Coronary artery (tissue), 2 donors: ENCODE data around the gene UGGT1.
A peak's percentile ranks its signal among the peaks of the same experiment; 100 is the strongest.

Experiments used
- DNase-seq: peaks from one replicate; pipeline ENCODE4 v3.0.0-alpha.2; 2017; ENCODE audit warnings: low spot score
- H3K27ac ChIP-seq, 2 donors: fragments of 200-600 bp; sonication (generic); one replicate each; pipeline ENCODE4 v1.5.1; 2016 to 2019
- H3K4me3 ChIP-seq: fragments of 200-600 bp; sonication (generic); 2 replicates; pipeline ENCODE4 v1.5.1; 2016; ENCODE audit warnings: mild to moderate bottlenecking, moderate library complexity
- TF ChIP-seq, protein P1 (sequence below): fragments of 200-600 bp; sonication (generic); IDR thresholded peaks from one replicate; pipeline ENCODE4 v1.5.1; 2019; ENCODE audit warnings: antibody characterized with exemption

UGGT1 gene, protein sequence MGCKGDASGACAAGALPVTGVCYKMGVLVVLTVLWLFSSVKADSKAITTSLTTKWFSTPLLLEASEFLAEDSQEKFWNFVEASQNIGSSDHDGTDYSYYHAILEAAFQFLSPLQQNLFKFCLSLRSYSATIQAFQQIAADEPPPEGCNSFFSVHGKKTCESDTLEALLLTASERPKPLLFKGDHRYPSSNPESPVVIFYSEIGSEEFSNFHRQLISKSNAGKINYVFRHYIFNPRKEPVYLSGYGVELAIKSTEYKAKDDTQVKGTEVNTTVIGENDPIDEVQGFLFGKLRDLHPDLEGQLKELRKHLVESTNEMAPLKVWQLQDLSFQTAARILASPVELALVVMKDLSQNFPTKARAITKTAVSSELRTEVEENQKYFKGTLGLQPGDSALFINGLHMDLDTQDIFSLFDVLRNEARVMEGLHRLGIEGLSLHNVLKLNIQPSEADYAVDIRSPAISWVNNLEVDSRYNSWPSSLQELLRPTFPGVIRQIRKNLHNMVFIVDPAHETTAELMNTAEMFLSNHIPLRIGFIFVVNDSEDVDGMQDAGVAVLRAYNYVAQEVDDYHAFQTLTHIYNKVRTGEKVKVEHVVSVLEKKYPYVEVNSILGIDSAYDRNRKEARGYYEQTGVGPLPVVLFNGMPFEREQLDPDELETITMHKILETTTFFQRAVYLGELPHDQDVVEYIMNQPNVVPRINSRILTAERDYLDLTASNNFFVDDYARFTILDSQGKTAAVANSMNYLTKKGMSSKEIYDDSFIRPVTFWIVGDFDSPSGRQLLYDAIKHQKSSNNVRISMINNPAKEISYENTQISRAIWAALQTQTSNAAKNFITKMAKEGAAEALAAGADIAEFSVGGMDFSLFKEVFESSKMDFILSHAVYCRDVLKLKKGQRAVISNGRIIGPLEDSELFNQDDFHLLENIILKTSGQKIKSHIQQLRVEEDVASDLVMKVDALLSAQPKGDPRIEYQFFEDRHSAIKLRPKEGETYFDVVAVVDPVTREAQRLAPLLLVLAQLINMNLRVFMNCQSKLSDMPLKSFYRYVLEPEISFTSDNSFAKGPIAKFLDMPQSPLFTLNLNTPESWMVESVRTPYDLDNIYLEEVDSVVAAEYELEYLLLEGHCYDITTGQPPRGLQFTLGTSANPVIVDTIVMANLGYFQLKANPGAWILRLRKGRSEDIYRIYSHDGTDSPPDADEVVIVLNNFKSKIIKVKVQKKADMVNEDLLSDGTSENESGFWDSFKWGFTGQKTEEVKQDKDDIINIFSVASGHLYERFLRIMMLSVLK (N-terminal part only)

DNA sequence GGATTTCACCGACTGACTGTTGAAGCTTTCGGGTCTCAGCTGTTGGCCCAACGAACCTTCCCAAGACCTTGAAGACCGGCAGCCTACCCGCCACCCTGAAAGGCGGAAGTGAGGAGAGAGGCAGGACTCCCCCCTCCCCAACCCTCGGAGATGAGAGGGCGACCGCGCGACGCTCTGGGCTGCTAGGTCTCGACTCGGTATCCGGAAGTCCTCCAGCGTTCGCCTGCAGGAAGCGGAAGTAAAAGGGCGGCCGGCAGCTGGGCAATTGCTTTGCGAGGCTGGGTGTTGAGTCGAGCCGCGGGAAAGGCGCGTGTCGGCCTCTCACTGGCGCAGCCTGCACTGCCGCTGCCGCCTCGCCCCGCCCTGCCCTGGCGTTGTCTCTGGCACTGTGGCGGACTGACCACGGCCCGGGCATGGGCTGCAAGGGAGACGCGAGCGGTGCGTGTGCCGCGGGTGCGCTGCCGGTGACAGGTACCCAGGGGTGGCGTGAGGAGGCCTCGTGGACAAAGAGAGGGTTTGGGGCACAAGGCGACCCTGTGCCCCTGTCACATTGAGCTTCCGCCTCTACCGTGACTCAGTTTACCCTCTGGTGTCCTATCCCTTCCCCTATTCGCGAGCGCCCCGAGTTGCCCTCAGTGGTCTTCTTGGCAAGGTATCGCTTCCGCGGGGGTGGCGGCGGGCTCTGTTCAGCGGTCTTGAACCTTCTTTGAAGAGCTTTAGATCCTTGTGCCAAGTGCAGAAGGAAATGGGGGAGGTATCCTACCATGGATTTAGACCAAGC is at the start of gene UGGT1:
UGGT1 (plus strand) TSS at position 256 of the 781 bp plus-strand sequence; CDS start at position 414, 158 bp downstream.
- DNase-seq: peak; percentile 95
- TF ChIP-seq, protein P1, sequence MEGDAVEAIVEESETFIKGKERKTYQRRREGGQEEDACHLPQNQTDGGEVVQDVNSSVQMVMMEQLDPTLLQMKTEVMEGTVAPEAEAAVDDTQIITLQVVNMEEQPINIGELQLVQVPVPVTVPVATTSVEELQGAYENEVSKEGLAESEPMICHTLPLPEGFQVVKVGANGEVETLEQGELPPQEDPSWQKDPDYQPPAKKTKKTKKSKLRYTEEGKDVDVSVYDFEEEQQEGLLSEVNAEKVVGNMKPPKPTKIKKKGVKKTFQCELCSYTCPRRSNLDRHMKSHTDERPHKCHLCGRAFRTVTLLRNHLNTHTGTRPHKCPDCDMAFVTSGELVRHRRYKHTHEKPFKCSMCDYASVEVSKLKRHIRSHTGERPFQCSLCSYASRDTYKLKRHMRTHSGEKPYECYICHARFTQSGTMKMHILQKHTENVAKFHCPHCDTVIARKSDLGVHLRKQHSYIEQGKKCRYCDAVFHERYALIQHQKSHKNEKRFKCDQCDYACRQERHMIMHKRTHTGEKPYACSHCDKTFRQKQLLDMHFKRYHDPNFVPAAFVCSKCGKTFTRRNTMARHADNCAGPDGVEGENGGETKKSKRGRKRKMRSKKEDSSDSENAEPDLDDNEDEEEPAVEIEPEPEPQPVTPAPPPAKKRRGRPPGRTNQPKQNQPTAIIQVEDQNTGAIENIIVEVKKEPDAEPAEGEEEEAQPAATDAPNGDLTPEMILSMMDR: no peak
- Histone ChIP-seq H3K4me3 (peak within 1 kb of the TSS; percentile 87), H3K27ac (peak within 1 kb of the TSS; percentile 66 to 91)

DNA sequence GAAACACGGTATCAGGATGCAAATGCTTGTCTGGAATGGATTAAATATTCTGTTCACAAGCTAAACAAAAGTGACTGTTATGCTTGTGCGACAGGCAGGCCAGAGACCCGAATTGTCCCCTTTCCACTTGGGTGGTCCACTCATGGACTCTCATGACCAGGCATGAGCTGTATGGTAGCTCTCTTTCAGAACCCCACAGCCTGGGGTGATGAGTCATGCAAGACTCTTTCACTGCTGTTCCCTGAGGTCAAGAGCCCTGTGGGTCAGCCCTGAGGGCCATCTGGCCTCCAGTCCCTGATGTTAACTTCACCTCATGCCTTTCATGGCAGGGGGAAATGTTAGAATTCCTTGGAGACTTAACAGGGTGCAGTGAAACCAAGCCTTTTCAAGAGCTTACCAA is 49.4 kb upstream of the UGGT1 start:
- TF ChIP-seq, protein P1: no peak
- H3K27ac ChIP-seq: no peak overlapping the region
- no peak overlapping the region for H3K4me3 ChIP-seq
- DNase-seq: no peak

DNA sequence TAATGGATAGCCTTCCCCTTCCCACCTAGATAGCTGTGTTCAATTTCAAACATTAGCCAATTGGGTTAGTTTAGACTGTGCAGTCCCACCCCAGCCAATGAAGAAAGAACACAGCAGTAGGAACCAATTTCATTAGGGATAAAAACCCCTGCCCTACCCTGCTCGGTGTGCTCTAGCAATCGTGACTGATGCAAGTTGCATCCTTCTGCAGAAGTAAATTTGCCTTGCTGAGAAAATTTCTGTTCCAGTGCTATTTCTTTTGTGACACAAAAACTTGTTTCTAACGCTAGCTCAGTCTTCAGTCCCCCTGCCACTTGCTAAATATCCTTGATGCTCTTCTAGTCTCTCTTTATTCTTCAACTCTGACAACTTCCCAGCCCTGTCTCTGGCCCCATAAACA is 48.0 kb upstream of the UGGT1 start:
- no peak overlapping the region for H3K27ac ChIP-seq
- TF ChIP-seq, protein P1: no peak
- no peak for DNase-seq

DNA sequence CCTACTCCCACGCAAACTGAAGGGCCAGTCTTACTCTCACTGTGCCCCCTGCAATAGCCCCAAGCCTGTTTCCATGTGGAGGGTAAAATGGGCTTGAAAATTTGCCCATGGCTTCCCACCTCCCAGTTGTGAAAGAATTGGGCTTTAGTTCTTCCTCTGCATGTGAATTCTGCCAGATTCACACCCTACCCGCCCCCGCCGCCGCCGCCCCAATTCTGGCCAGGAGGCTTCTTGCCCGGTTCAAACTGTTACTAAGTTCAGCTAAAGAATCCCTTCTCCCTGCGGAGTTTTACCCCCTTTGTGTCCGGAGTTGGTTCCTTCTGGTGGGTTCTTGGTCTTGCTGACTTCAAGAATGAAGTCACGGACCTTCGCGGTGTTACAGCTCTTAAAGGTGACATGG is 37.7 kb upstream of the UGGT1 start:
- Histone ChIP-seq H3K27ac (no peak overlapping the region), H3K4me3 (no peak overlapping the region)
- TF ChIP-seq, protein P1: no peak
- no peak for DNase-seq

More for the DNA sequence above, 48.0 kb upstream of the UGGT1 start:
- no peak overlapping the region for H3K4me3 ChIP-seq

DNA sequence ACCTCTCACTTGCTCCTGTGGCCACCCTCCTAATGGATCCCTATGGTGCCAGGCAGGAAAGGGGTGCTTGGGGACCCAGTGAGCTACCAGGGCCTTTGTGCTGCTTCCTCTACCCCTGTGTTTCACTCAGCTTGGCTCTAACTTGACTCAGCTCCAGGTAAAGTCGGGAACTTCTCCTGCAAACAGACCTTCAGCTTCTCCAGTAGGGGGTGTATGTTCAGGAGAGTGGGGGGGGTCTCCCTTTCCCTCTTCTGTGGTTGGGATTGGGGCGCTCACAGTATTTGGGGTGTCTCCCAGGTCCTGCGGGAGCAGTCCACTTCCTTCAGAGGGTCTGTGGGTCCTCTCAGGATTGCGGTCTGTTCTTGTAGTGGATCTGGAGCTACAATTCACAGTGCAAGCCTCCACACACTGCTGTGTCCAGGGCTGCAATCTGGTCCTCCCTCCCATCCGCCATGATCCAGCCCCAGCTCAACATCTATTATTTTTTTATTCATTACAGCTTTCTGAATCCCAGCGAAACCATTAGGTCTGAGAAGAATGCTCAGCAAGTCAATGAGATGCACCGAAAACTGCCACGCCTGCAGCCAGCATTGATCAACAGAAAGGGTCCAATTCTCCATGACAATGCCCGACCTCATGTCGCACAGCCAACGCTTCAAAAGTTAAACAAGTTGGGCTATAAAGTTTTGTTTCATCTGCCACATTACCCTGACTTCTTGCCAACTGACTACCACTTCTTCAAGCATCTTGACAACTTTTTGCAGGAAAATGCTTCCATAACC is 36.7 kb upstream of the UGGT1 start:
- no peak for DNase-seq
- TF ChIP-seq, protein P1: no peak
- Histone ChIP-seq H3K27ac (no peak overlapping the region), H3K4me3 (no peak overlapping the region)
